Endodermal cell (in vitro differentiated cells): ENCODE data around the gene HSPA1B. TPM values are rescaled to one million over a fixed set of nuclear protein-coding genes. Genes with fewer than 3 reads are reported as not detected.

Experiments
- DNase-seq: peaks from one replicate; pipeline ENCODE4 v3.0.0-alpha.2; 2017
- H3K27ac ChIP-seq: 2 replicates; pipeline ENCODE4 v1.5.1; 2013; ENCODE audit warnings: mild to moderate bottlenecking, low read depth, low read length, moderate library complexity
- H3K27me3 ChIP-seq: 2 replicates; pipeline ENCODE4 v1.6.1; 2013; ENCODE audit warnings: mild to moderate bottlenecking, low read length, moderate library complexity; ENCODE audit not compliant: insufficient read depth, control insufficient read depth, poor library complexity, severe bottlenecking
- H3K36me3 ChIP-seq: 2 replicates; pipeline ENCODE4 v1.7.0; 2013; ENCODE audit warnings: mild to moderate bottlenecking, low read length, moderate library complexity; ENCODE audit not compliant: control insufficient read depth, insufficient read depth
- H3K4me1 ChIP-seq: one replicate; pipeline ENCODE4 v1.7.0; 2013; ENCODE audit warnings: low read length; ENCODE audit not compliant: control insufficient read depth, insufficient read depth
- H3K4me3 ChIP-seq: 2 replicates; pipeline ENCODE4 v1.5.1; 2013; ENCODE audit warnings: mild to moderate bottlenecking, low read length, moderate library complexity
- H3K9ac ChIP-seq: 2 replicates; pipeline ENCODE4 v1.6.1; 2013; ENCODE audit warnings: mild to moderate bottlenecking, low read length, moderate library complexity; ENCODE audit not compliant: poor library complexity, severe bottlenecking; ENCODE audit errors: extremely low read depth
- H3K9me3 ChIP-seq: 2 replicates; pipeline ENCODE4 v1.6.1; 2013; ENCODE audit warnings: mild to moderate bottlenecking, low read length, moderate library complexity; ENCODE audit not compliant: control insufficient read depth
- H3K27ac Mint-ChIP-seq: 2 replicates; pipeline ENCODE4 v1.8.0; 2020; ENCODE audit warnings: mixed read lengths
- H3K27me3 Mint-ChIP-seq: 2 replicates; pipeline ENCODE4 v1.8.0; 2021; ENCODE audit warnings: mild to moderate bottlenecking, mixed read lengths; ENCODE audit not compliant: insufficient read depth
- H3K36me3 Mint-ChIP-seq: 2 replicates; pipeline ENCODE4 v1.8.0; 2020; ENCODE audit warnings: low read depth, mixed read lengths
- H3K4me1 Mint-ChIP-seq: 2 replicates; pipeline ENCODE4 v1.8.0; 2020; ENCODE audit warnings: mixed read lengths
- H3K4me3 Mint-ChIP-seq: 2 replicates; pipeline ENCODE4 v1.8.0; 2020; ENCODE audit warnings: mild to moderate bottlenecking, moderate library complexity, mixed read lengths
- H3K9me3 Mint-ChIP-seq: 2 replicates; pipeline ENCODE4 v1.8.0; 2020; ENCODE audit warnings: mild to moderate bottlenecking, mixed read lengths
- WGBS, 2 experiments: methylation state at CpG; one replicate each; pipeline versions ENCODE4 v1.1.5 to v1.1.7; 2013; ENCODE audit warnings: missing lambda C conversion rate in 2 of 2, mixed read lengths in 1 of 2; ENCODE audit not compliant: insufficient coverage in 1 of 2, insufficient read length in 1 of 2; 5-methylcytosine and 5-hydroxymethylcytosine counted together
- total RNA-seq, 2 donors: library from RNA; stranded (reverse); fragmentation: NEBNext Ultra II Directional in 1 of 2; extraction: Animal tissue kit (Norgen Biotek cat#: 25700) in 1 of 2; gene quantifications; 2 replicates in 1 of 2; 3 replicates in 1 of 2; pipeline ENCODE4 v1.2.1, GENCODE V29; 2021
- TF ChIP-seq, protein P1 (sequence below): fragments of 200-600 bp; sonication (generic); conservative IDR thresholded peaks from 2 replicates; pipeline ENCODE4 v1.5.0; 2021; ENCODE audit warnings: antibody characterized with exemption, mild to moderate bottlenecking

Gene HSPA1B
- total RNA-seq, 2 donors from 2014 or later, result 61.8 to 83.9 TPM

DNA sequence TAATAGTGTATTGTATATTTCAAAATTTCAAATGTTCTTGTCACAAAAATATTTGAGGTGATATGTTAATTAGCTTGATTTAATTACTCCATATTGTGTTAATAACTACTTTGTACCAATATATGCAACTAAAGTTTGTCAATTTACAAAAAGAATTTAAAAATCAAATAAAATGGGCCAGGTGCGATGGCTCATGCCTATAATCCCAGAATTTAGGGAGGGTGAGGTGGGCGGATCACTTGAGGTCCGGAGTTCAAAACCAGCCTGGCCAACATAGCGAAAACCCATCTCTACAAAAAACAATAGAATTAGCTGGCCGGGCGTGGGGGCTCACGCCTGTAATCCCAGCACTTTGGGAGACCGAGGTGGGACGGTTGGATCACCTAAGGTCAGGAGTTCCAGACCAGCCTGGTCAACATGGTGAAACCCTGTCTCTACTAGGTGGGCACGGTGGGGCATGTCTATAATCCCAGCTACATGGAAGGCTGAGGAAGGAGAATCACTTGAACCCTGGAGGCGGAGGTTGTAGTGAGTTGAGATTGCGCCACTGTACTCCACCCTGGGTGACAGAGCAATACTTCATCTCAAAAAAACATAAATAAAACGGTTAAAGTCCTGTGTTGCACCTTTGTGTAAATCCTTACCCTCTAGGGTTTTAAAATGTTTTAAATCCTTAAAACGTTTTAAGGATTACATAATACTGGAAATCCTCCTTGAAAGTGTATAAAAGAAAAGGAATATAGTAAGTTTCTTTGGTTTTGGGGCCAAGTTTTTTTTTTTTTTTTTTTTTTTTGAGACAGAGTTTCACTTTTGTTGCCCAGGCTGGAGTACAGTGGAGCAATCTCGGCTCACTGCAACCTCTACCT, 4.0 kb downstream of the HSPA1B start:
- Histone ChIP-seq H3K4me1 (no peaks in the 10 kb centered on the region), H3K36me3 (peaks cover 8% of the 10 kb centered on the region), H3K9me3 (no peaks in the 10 kb centered on the region), H3K27ac (no peak overlapping the region), H3K4me3 (peak overlapping the region; percentile 95), H3K27me3 (no peaks in the 10 kb centered on the region), H3K9ac (no peak overlapping the region)
- TF ChIP-seq, protein P1, sequence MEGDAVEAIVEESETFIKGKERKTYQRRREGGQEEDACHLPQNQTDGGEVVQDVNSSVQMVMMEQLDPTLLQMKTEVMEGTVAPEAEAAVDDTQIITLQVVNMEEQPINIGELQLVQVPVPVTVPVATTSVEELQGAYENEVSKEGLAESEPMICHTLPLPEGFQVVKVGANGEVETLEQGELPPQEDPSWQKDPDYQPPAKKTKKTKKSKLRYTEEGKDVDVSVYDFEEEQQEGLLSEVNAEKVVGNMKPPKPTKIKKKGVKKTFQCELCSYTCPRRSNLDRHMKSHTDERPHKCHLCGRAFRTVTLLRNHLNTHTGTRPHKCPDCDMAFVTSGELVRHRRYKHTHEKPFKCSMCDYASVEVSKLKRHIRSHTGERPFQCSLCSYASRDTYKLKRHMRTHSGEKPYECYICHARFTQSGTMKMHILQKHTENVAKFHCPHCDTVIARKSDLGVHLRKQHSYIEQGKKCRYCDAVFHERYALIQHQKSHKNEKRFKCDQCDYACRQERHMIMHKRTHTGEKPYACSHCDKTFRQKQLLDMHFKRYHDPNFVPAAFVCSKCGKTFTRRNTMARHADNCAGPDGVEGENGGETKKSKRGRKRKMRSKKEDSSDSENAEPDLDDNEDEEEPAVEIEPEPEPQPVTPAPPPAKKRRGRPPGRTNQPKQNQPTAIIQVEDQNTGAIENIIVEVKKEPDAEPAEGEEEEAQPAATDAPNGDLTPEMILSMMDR, result no peak
- peaks cover 14% of the 10 kb centered on the region for H3K4me1 Mint-ChIP-seq
- no peak overlapping the region for H3K27ac Mint-ChIP-seq
- H3K9me3 Mint-ChIP-seq, result no peaks in the 10 kb centered on the region
- DNase-seq, result no peak
- 96% methylated on average over 8 to 15 of the region's 15 CpGs for WGBS, 2 experiments
- H3K27me3 Mint-ChIP-seq, result no peaks in the 10 kb centered on the region
- H3K36me3 Mint-ChIP-seq, result peaks cover 15% of the 10 kb centered on the region
- H3K4me3 Mint-ChIP-seq, result peak overlapping the region; percentile 68

DNA sequence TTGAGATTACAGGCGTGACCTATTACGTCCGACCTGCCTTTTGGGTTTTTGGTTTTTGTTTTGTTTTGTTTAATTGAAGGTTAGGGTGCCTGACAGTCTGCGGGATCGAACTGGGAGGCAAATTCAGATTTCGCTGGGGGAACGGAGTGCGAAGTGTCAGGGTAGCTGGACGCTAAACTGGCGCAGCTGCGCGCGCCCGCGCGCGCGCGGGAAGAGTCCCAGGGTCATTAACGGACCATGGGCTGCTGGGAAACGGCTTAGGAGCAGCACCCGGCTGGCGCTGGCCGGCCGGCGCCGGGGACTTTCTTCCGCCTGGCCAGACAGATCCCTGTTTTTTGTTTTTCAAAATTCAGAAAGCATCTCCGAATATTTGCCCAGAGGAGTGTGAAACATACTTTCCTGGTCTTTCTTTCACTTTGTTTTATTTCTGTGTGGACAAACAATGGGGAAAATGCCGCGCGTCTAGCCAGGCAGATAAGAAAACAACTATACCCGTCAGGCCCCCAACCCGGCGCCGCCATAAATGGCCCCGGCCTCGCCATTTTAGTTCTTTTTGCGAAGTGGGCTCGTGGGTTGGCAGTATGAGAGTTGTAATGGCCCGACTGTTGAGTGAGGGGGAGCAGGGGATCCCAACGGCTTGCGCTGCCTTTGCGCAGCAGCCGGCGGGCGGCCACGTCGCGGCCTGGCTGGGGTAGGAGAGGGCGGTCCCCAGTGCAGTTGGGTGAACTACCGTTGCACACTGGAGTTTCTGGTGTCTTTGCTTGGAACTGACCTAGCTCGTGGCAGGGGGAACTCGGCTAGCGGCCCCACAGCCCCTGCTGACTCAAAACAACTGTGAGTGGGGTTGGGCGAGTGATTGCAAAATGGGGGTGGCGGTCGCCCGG, 7.1 kb downstream of the HSPA1B start:
- DNase-seq, result peak; percentile 90
- Histone ChIP-seq H3K4me3 (peak overlapping the region; percentile 96), H3K36me3 (peaks cover 37% of the 10 kb centered on the region), H3K9me3 (no peaks in the 10 kb centered on the region), H3K27ac (peak overlapping the region; percentile 97), H3K27me3 (no peaks in the 10 kb centered on the region), H3K4me1 (no peaks in the 10 kb centered on the region), H3K9ac (peak overlapping the region; percentile 90)
- TF ChIP-seq, protein P1, result no peak
- Mint-ChIP-seq H3K4me3 (peak overlapping the region; percentile 100), H3K9me3 (no peaks in the 10 kb centered on the region), H3K27me3 (no peaks in the 10 kb centered on the region), H3K36me3 (peaks cover 44% of the 10 kb centered on the region), H3K27ac (peak overlapping the region; percentile 99), H3K4me1 (peaks cover 21% of the 10 kb centered on the region)
- WGBS, 2 experiments, result 1 to 2% methylated on average over 47 to 59 of the region's 59 CpGs

DNA sequence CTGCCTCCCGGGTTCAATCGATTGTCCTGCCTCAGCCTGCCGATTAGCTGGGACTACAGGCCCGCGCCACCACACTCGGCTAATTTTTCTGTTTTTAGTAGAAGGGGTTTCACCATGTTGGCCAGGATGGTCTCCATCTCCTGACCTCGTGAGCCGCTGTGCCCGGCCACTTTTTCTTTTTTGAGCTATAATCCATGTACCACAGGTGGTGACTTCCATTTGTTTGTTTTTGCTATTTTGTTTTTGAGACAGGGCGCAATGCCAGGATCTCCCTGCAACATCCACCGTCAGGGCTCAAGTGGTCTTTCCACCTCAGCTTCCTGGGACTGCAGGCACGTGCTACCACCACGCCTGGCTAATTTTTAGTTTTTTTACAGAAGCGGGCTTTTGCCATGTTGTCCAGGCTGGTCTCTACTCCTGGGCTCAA, 8.5 kb downstream of the HSPA1B start:
- Mint-ChIP-seq H3K27me3 (no peaks in the 10 kb centered on the region), H3K9me3 (no peaks in the 10 kb centered on the region), H3K36me3 (peaks cover 58% of the 10 kb centered on the region), H3K4me1 (peaks cover 19% of the 10 kb centered on the region), H3K27ac (peak overlapping the region; percentile 99), H3K4me3 (peak overlapping the region; percentile 100)
- Histone ChIP-seq H3K9me3 (no peaks in the 10 kb centered on the region), H3K27ac (no peak overlapping the region), H3K4me3 (peak overlapping the region; percentile 96), H3K36me3 (peaks cover 51% of the 10 kb centered on the region), H3K9ac (peak overlapping the region; percentile 90), H3K4me1 (no peaks in the 10 kb centered on the region), H3K27me3 (no peaks in the 10 kb centered on the region)
- TF ChIP-seq, protein P1, result no peak
- 7 to 17% methylated on average over 9 to 14 of the region's 14 CpGs for WGBS, 2 experiments
- no peak for DNase-seq
